ENCODE results near the gene HMX2. TPM values are rescaled to one million over a fixed set of nuclear protein-coding genes. Genes with fewer than 3 reads are reported as not detected.
A peak's percentile ranks its signal among the peaks of the same experiment; 100 is the strongest.

HMX2 gene
- total and polyA plus RNA-seq, 4 donors, result not detected

DNA sequence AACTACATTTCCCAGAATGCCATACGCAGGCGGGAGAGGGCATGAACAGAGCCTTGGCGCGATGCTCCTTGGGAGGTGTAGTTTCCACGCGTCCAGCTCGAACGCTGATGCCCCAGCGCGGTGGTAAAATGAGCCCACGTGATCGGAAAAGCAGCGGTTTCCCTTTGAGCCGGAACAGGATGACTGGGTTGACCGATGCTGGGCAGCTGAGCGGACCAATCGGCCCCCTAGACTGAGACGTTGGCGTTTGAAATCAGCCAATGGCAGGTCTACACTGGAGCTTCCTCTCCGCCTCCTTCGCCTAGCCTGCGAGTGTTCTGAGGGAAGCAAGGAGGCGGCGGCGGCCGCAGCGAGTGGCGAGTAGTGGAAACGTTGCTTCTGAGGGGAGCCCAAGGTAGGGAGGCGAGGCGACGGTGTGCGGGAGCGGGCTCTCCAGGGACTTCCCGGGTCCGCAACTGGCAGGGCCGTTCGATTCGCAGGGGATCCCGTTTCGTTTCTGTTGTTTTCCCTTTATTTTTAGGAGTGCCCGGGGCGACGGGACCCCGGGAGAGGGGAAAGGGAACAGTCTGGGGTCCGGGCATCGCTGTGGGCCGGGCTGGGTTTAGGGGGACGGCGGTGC is 6.3 kb downstream of the HMX2 start, which contains the start of gene BUB3:
Gene BUB3, plus strand, starts transcription at position 311 of the 619 bp plus-strand sequence. CDS start 516 bp downstream, outside the sequence.
- peak within 1 kb of the TSS; percentile 80 to 88 for H3K4me3 ChIP-seq (ENCODE audit: low read length in 2 of 2)
- peak; percentile 98 for ATAC-seq (ENCODE audit: low FRiP score)
- peak within 1 kb of the TSS in 1 of 2 donors; percentile 68 for H3K27ac ChIP-seq (ENCODE audit: low read depth in 1 of 2, low read length in 2 of 2)
- no peaks in the 10 kb centered on the region for H3K27me3 ChIP-seq (ENCODE audit: control insufficient read depth in 1 of 2, insufficient read depth in 2 of 2, low read length in 1 of 2)
- WGBS, 2 donors, result 0% methylated on average over 50 of the region's 50 CpGs
- no peaks in the 10 kb centered on the region for H3K36me3 ChIP-seq (ENCODE audit: control insufficient read depth in 1 of 2, insufficient read depth in 2 of 2, low read length in 1 of 2)
- intact Hi-C loops (cut with DNase I), result loop anchor here (5.0 to 10.0 kb wide), 4 partner anchors 149 to 1311 kb away; partner anchors contain the start of genes ACADSB (in 1 of the 2), C10orf88 (in 1 of the 2), IKZF5 (in 1 of the 2) and LHPP (in 1 of the 2)
- peak; percentile 98 to 99 for DNase-seq
- no peaks in the 10 kb centered on the region for H3K4me1 ChIP-seq (ENCODE audit: control insufficient read depth in 1 of 2, insufficient read depth in 2 of 2, low read length in 2 of 2)
- H3K9me3 ChIP-seq (ENCODE audit: control insufficient read depth, low read length), result no peaks in the 10 kb centered on the region

GRCh38 chr10:123154711-123155505 is 7.0 kb downstream of the HMX2 start:
- H3K27ac ChIP-seq (ENCODE audit: low read depth in 1 of 2, low read length in 2 of 2), result no peak overlapping the region
- no peaks in the 10 kb centered on the region for H3K36me3 ChIP-seq (ENCODE audit: control insufficient read depth in 1 of 2, insufficient read depth in 2 of 2, low read length in 1 of 2)
- no peaks in the 10 kb centered on the region for H3K27me3 ChIP-seq (ENCODE audit: control insufficient read depth in 1 of 2, insufficient read depth in 2 of 2, low read length in 1 of 2)
- DNase-seq (peak in 1 of 2 donors; percentile 86), ATAC-seq (ENCODE audit: low FRiP score) (peak; percentile 79)
- no peaks in the 10 kb centered on the region for H3K9me3 ChIP-seq (ENCODE audit: control insufficient read depth, low read length)
- H3K4me1 ChIP-seq (ENCODE audit: control insufficient read depth in 1 of 2, insufficient read depth in 2 of 2, low read length in 2 of 2), result no peaks in the 10 kb centered on the region
- H3K4me3 ChIP-seq (ENCODE audit: low read length in 2 of 2), result peak overlapping the region; percentile 80 to 88
- intact Hi-C loops (cut with DNase I), result loop anchor here (5.0 to 10.0 kb wide), 4 partner anchors 150 to 1310 kb away; partner anchors contain the start of genes ACADSB (in 1 of the 2), C10orf88 (in 1 of the 2), IKZF5 (in 1 of the 2) and LHPP (in 1 of the 2)
- WGBS, 2 donors, result 3% methylated on average over 37 to 49 of the region's 49 CpGs

- H3K4me3 ChIP-seq (ENCODE audit: low read length in 2 of 2), result no peak overlapping the region
- no peak for DNase-seq
- H3K27me3 ChIP-seq (ENCODE audit: control insufficient read depth in 1 of 2, insufficient read depth in 2 of 2, low read length in 1 of 2), result no peaks in the 10 kb centered on the region
- H3K9me3 ChIP-seq (ENCODE audit: control insufficient read depth, low read length), result no peaks in the 10 kb centered on the region
- no peak for ATAC-seq (ENCODE audit: low FRiP score)
- H3K36me3 ChIP-seq (ENCODE audit: control insufficient read depth in 1 of 2, insufficient read depth in 2 of 2, low read length in 1 of 2), result no peaks in the 10 kb centered on the region
- intact Hi-C loops (cut with DNase I), result loop anchor here (10.0 kb wide), 3 partner anchors 151 to 1309 kb away; partner anchors contain the start of genes ACADSB (in 1 of the 2), IKZF5 (in 1 of the 2), LHPP (in 1 of the 2) and PSTK (in 1 of the 2)
- no peaks in the 10 kb centered on the region for H3K4me1 ChIP-seq (ENCODE audit: control insufficient read depth in 1 of 2, insufficient read depth in 2 of 2, low read length in 2 of 2)
- H3K27ac ChIP-seq (ENCODE audit: low read depth in 1 of 2, low read length in 2 of 2), result no peak overlapping the region
- WGBS, 2 donors, result 40 to 48% methylated on average over 2 of the region's 2 CpGs
Observed at GRCh38 chr10:123156078-123156477, 8.1 kb downstream of the HMX2 start.

DNA sequence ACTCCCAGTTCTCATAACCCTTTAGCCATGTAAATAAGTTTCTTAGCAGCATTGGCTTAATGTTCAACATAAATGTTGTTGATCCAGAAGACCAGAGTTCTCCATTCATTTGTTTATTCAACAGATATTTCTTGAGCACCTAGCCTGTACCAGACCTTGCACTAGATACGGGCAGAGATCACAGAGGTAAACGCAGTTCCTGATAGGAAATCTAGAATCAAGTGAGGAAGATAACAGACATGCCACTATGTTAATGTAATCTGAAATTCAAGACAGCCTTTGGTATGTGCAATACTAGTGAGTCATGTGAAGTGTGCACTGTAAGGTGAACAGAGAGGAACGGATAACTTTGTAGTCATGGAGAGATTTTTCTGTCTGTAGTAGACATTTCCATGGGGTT is 9.3 kb downstream of the HMX2 start:
- Histone ChIP-seq H3K36me3 (ENCODE audit: control insufficient read depth in 1 of 2, insufficient read depth in 2 of 2, low read length in 1 of 2) (peaks cover 0 to 5% of the 10 kb centered on the region in 2 donors), H3K27ac (ENCODE audit: low read depth in 1 of 2, low read length in 2 of 2) (no peak overlapping the region), H3K4me1 (ENCODE audit: control insufficient read depth in 1 of 2, insufficient read depth in 2 of 2, low read length in 2 of 2) (no peaks in the 10 kb centered on the region), H3K4me3 (ENCODE audit: low read length in 2 of 2) (no peak overlapping the region), H3K27me3 (ENCODE audit: control insufficient read depth in 1 of 2, insufficient read depth in 2 of 2, low read length in 1 of 2) (no peaks in the 10 kb centered on the region), H3K9me3 (ENCODE audit: control insufficient read depth, low read length) (no peaks in the 10 kb centered on the region)
- ATAC-seq (ENCODE audit: low FRiP score) (no peak), DNase-seq (no peak)
- 79 to 82% methylated on average over 3 of the region's 3 CpGs for WGBS, 2 donors
- intact Hi-C loops (cut with DNase I), result loop anchor here (10.0 kb wide), 3 partner anchors 152 to 1308 kb away; partner anchors contain the start of genes ACADSB (in 1 of the 2), IKZF5 (in 1 of the 2), LHPP (in 1 of the 2) and PSTK (in 1 of the 2)

- DNase-seq (no peak), ATAC-seq (ENCODE audit: low FRiP score) (no peak)
- no peak overlapping the region for H3K4me3 ChIP-seq (ENCODE audit: low read length in 2 of 2)
- whole genome bisulfite sequencing, 2 donors, result 90 to 94% methylated on average over 1 of the region's 1 CpG
- H3K27ac ChIP-seq (ENCODE audit: low read depth in 1 of 2, low read length in 2 of 2), result no peak overlapping the region
- intact Hi-C loops (cut with DNase I), result loop anchor here (10.0 kb wide), 3 partner anchors 154 to 1306 kb away; partner anchors contain the start of genes ACADSB (in 1 of the 2), IKZF5 (in 1 of the 2), LHPP (in 1 of the 2) and PSTK (in 1 of the 2)
- no peaks in the 10 kb centered on the region for H3K9me3 ChIP-seq (ENCODE audit: control insufficient read depth, low read length)
- no peaks in the 10 kb centered on the region for H3K4me1 ChIP-seq (ENCODE audit: control insufficient read depth in 1 of 2, insufficient read depth in 2 of 2, low read length in 2 of 2)
- H3K27me3 ChIP-seq (ENCODE audit: control insufficient read depth in 1 of 2, insufficient read depth in 2 of 2, low read length in 1 of 2), result no peaks in the 10 kb centered on the region
- H3K36me3 ChIP-seq (ENCODE audit: control insufficient read depth in 1 of 2, insufficient read depth in 2 of 2, low read length in 1 of 2), result peaks cover 3 to 11% of the 10 kb centered on the region in 2 donors
Observed at GRCh38 chr10:123158682-123159081, 10.7 kb downstream of the HMX2 start.

DNA sequence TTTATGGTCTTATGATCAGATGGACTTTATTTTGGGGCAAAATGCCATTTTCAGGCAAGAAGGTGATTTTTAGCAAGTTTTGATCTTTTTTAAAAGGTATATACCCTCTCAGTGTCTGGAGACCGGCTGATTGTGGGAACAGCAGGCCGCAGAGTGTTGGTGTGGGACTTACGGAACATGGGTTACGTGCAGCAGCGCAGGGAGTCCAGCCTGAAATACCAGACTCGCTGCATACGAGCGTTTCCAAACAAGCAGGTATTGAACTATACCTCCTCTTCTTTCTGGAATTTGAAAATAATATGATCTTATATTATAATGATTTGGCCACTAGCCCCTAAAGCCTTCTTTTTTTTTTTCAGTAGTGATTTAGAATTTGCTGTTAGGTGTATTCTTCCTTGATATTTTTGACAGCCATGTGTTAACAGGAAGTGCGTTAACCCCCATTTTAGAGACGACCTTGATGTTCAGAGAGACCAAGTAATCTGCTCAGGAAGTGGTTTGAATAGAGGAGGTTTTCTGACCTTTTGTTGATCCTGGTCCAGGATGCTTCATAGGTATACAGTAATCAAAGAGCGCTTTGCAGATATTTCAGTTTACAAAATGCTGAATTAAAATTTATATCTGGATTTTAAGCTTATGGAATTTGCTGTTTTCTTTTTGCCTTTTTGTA is 12.5 kb downstream of the HMX2 start:
- intact Hi-C loops (cut with DNase I), result no loop called here

DNA sequence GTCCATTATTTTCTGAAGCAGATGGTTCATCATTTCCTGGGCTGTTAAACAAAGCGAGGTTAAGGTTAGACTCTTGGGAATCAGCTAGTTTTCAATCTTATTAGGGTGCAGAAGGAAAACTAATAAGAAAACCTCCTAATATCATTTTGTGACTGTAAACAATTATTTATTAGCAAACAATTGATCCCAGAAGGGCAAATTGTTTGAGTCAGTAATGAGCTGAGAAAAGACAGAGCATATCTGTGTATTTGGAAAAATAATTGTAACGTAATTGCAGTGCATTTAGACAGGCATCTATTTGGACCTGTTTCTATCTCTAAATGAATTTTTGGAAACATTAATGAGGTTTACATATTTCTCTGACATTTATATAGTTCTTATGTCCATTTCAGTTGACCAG is 16.4 kb downstream of the HMX2 start:
- H3K4me1 ChIP-seq (ENCODE audit: control insufficient read depth in 1 of 2, insufficient read depth in 2 of 2, low read length in 2 of 2), result no peaks in the 10 kb centered on the region
- H3K4me3 ChIP-seq (ENCODE audit: low read length in 2 of 2), result no peak overlapping the region
- intact Hi-C loops (cut with DNase I), result no loop called here
- no peak overlapping the region for H3K27ac ChIP-seq (ENCODE audit: low read depth in 1 of 2, low read length in 2 of 2)
- H3K27me3 ChIP-seq (ENCODE audit: control insufficient read depth in 1 of 2, insufficient read depth in 2 of 2, low read length in 1 of 2), result no peaks in the 10 kb centered on the region
- H3K9me3 ChIP-seq (ENCODE audit: control insufficient read depth, low read length), result no peaks in the 10 kb centered on the region
- peaks cover 7 to 16% of the 10 kb centered on the region in 2 donors for H3K36me3 ChIP-seq (ENCODE audit: control insufficient read depth in 1 of 2, insufficient read depth in 2 of 2, low read length in 1 of 2)
- 93% methylated on average over 2 of the region's 2 CpGs for WGBS, 2 donors
- no peak for ATAC-seq (ENCODE audit: low FRiP score)
- DNase-seq, result no peak

More for the DNA sequence above, 12.5 kb downstream of the HMX2 start:
- WGBS, 2 donors, result 89 to 90% methylated on average over 11 of the region's 11 CpGs
- H3K9me3 ChIP-seq (ENCODE audit: control insufficient read depth, low read length), result no peaks in the 10 kb centered on the region
- no peak overlapping the region for H3K27ac ChIP-seq (ENCODE audit: low read depth in 1 of 2, low read length in 2 of 2)
- DNase-seq (no peak), ATAC-seq (ENCODE audit: low FRiP score) (no peak)
- no peak overlapping the region for H3K4me3 ChIP-seq (ENCODE audit: low read length in 2 of 2)
- H3K27me3 ChIP-seq (ENCODE audit: control insufficient read depth in 1 of 2, insufficient read depth in 2 of 2, low read length in 1 of 2), result no peaks in the 10 kb centered on the region
- peaks cover 3 to 11% of the 10 kb centered on the region in 2 donors for H3K36me3 ChIP-seq (ENCODE audit: control insufficient read depth in 1 of 2, insufficient read depth in 2 of 2, low read length in 1 of 2)
- no peaks in the 10 kb centered on the region for H3K4me1 ChIP-seq (ENCODE audit: control insufficient read depth in 1 of 2, insufficient read depth in 2 of 2, low read length in 2 of 2)

DNA sequence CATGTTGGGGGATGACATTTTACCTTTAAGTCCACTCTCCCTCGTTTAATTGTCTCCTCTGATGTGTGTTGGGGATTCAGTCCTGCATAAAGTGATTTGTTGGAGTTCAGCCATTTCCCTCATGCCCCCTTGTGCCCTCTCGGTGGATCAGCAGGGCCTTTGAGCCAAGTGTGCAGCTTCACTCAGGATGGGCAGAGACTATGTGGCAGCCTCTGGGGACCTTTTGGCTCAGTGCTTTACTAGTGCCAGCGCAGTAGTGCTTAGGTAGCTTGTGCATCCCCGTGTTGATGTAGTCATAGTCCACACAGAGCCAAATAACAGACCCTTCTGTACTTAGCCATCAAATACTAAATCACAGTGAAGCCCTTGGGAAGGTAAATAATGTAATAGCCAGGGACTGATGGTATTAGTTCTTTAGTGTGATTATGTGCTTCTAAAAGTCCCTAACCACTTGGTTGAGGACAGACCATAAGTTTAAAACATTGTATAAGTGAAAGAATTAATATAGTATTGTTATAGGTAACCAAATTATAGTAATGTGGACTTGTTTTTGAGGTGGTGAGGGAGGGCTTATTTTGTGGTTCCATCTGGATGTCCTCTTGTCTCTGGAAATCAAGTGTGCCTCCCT is 17.6 kb downstream of the HMX2 start:
- intact Hi-C loops (cut with DNase I), result no loop called here
- no peaks in the 10 kb centered on the region for H3K27me3 ChIP-seq (ENCODE audit: control insufficient read depth in 1 of 2, insufficient read depth in 2 of 2, low read length in 1 of 2)
- no peak overlapping the region for H3K27ac ChIP-seq (ENCODE audit: low read depth in 1 of 2, low read length in 2 of 2)
- H3K4me1 ChIP-seq (ENCODE audit: control insufficient read depth in 1 of 2, insufficient read depth in 2 of 2, low read length in 2 of 2), result no peaks in the 10 kb centered on the region
- H3K4me3 ChIP-seq (ENCODE audit: low read length in 2 of 2), result no peak overlapping the region
- no peaks in the 10 kb centered on the region for H3K9me3 ChIP-seq (ENCODE audit: control insufficient read depth, low read length)
- WGBS, 2 donors, result 75 to 78% methylated on average over 4 of the region's 4 CpGs
- H3K36me3 ChIP-seq (ENCODE audit: control insufficient read depth in 1 of 2, insufficient read depth in 2 of 2, low read length in 1 of 2), result peaks cover 7 to 16% of the 10 kb centered on the region in 2 donors
- DNase-seq (no peak), ATAC-seq (ENCODE audit: low FRiP score) (no peak)
